SK-N-SH treated with all-trans-retinoic acid at 6 μM for 48 hours (cell line): ENCODE data around the gene CEP57L1.

ENCODE experiments used
- BACH2 ChIP-seq: fragments of 250-450 bp; sonication (Bioruptor Pico); IDR thresholded peaks from 2 replicates; pipeline ENCODE4 v1.9.0; 2021; ENCODE audit warnings: mild to moderate bottlenecking, borderline replicate concordance
- CREB5 ChIP-seq: fragments of 250-450 bp; sonication (Bioruptor Pico); IDR thresholded peaks from 2 replicates; pipeline ENCODE4 v1.5.1; 2020; ENCODE audit warnings: low read depth, mild to moderate bottlenecking, moderate library complexity
- CSDC2 ChIP-seq: fragments of 250-450 bp; sonication (Bioruptor Pico); IDR thresholded peaks from 2 replicates; pipeline ENCODE4 v1.5.0; 2020; ENCODE audit warnings: mild to moderate bottlenecking, moderate library complexity
- ESRRG ChIP-seq: fragments of 250-450 bp; sonication (Bioruptor Pico); IDR thresholded peaks from 2 replicates; pipeline ENCODE4 v1.6.1; 2021; ENCODE audit warnings: mild to moderate bottlenecking
- POU6F1 ChIP-seq: fragments of 250-450 bp; sonication (Bioruptor Pico); IDR thresholded peaks from 2 replicates; pipeline ENCODE4 v1.8.0; 2021; ENCODE audit warnings: low read depth, mild to moderate bottlenecking, moderate library complexity, borderline replicate concordance
- PPARA ChIP-seq: fragments of 250-450 bp; sonication (Bioruptor Pico); IDR thresholded peaks from 2 replicates; pipeline ENCODE4 v1.5.0; 2020; ENCODE audit warnings: mild to moderate bottlenecking, borderline replicate concordance
- RARB ChIP-seq: fragments of 250-450 bp; sonication (Bioruptor Pico); IDR thresholded peaks from 2 replicates; pipeline ENCODE4 v1.8.0; 2021; ENCODE audit warnings: mild to moderate bottlenecking, moderate library complexity
- TOX ChIP-seq: fragments of 250-450 bp; sonication (Bioruptor Pico); IDR thresholded peaks from 2 replicates; pipeline ENCODE4 v1.8.0; 2021; ENCODE audit warnings: mild to moderate bottlenecking, moderate library complexity, borderline replicate concordance
- ZC3H10 ChIP-seq: fragments of 250-450 bp; sonication (Bioruptor Pico); IDR thresholded peaks from 2 replicates; pipeline ENCODE4 v1.5.1; 2021; ENCODE audit warnings: mild to moderate bottlenecking, moderate library complexity
- ZFP3 ChIP-seq: fragments of 250-450 bp; sonication (Bioruptor Pico); IDR thresholded peaks from 2 replicates; pipeline ENCODE4 v1.5.0; 2020; ENCODE audit warnings: mild to moderate bottlenecking, moderate library complexity
- ZFP30 ChIP-seq: fragments of 450-650 bp; formaldehyde crosslinking; IDR thresholded peaks from 2 replicates; pipeline ENCODE4 v1.5.0; 2022; ENCODE audit warnings: mild to moderate bottlenecking, moderate library complexity
- ZNF565 ChIP-seq: fragments of 450-650 bp; formaldehyde crosslinking; conservative IDR thresholded peaks from 2 replicates; pipeline ENCODE4 v1.5.0; 2020; ENCODE audit warnings: low read depth, mild to moderate bottlenecking, moderate library complexity
- ZNF8 ChIP-seq: fragments of 450-650 bp; formaldehyde crosslinking; IDR thresholded peaks from 2 replicates; pipeline ENCODE4 v1.5.0; 2020; ENCODE audit warnings: mild to moderate bottlenecking, moderate library complexity

- no peak for TF ChIP-seq RARB (CRISPR knock-in tag)
- TF ChIP-seq ZFP3 (CRISPR knock-in tag) = no peak
- TF ChIP-seq ZC3H10 (CRISPR knock-in tag) = no peak
- no peak for TF ChIP-seq CREB5
- no peak for TF ChIP-seq CSDC2
- TF ChIP-seq PPARA (CRISPR knock-in tag) = no peak
- no peak for TF ChIP-seq POU6F1
- no peak for TF ChIP-seq ZFP30 (CRISPR knock-in tag)
- no peak for TF ChIP-seq ZNF565 (CRISPR knock-in tag)
- TF ChIP-seq ZNF8 (CRISPR knock-in tag) = no peak
- TF ChIP-seq BACH2 (CRISPR knock-in tag) = no peak
- no peak for TF ChIP-seq TOX (CRISPR knock-in tag)
- TF ChIP-seq ESRRG = no peak
Observed at GRCh38 chr6:109184638-109185037, 89.3 kb downstream of the CEP57L1 start.
